H1 (cell line): ENCODE data around the gene KRTAP3-2. TPM values are rescaled to one million over a fixed set of nuclear protein-coding genes. Genes with fewer than 3 reads are reported as not detected.

Experiments
- RAD21 ChIP-seq, 2 experiments: IDR thresholded peaks in 1 of 2; conservative IDR thresholded peaks in 1 of 2; 2 replicates each; pipeline ENCODE4 v1.6.1; 2011; ENCODE audit warnings: low read depth in 2 of 2, low read length in 2 of 2, improper control_type of control experiment in 1 of 2, inconsistent platforms in 1 of 2, mild to moderate bottlenecking in 1 of 2, moderate library complexity in 1 of 2
- polyA plus RNA-seq, 7 experiments: library from polyadenylated mRNA; depleted of rRNA in 3 of 7; stranded (reverse) in 5 of 7; unstranded in 2 of 7; fragments of >200 nt in 5 of 7; fragments of 200-250 nt in 2 of 7; gene quantifications; 1 replicate in 5 of 7; 2 replicates in 1 of 7; 4 replicates in 1 of 7; pipeline versions ENCODE4 v1.2.1 to v1.2.3, GENCODE V29; 2011 to 2013; ENCODE audit warnings: missing spikeins in 2 of 7, mixed read lengths in 2 of 7
- total RNA-seq: library from RNA; stranded (reverse); fragmentation: NEBNext Ultra II Directional; extraction: Animal tissue kit (Norgen Biotek cat#: 25700); gene quantifications from 2 replicates; pipeline ENCODE4 v1.2.1, GENCODE V29; 2021
- TF ChIP-seq, protein P1 (sequence below): IDR thresholded peaks from 2 replicates; pipeline ENCODE4 v1.6.1; 2012; ENCODE audit warnings: low read length, inconsistent platforms

The KRTAP3-2 gene
- total and polyA plus RNA-seq, 2 of the 8 experiments (the other 6 are each of a cell fraction or from before 2014, with no cell fraction given): not detected

GRCh38 chr17:41029633-41030245 is 30.0 kb upstream of the KRTAP3-2 start, which contains the start of gene KRTAP1-4 (continued):
- TF ChIP-seq RAD21 (IDR thresholded peaks at IDR 0.05 in 1 of 2, conservative IDR thresholded peaks at IDR 0.05 in 1 of 2; ENCODE audit: low read depth in 2 of 2, low read length in 2 of 2): no peak
- TF ChIP-seq, protein P1, sequence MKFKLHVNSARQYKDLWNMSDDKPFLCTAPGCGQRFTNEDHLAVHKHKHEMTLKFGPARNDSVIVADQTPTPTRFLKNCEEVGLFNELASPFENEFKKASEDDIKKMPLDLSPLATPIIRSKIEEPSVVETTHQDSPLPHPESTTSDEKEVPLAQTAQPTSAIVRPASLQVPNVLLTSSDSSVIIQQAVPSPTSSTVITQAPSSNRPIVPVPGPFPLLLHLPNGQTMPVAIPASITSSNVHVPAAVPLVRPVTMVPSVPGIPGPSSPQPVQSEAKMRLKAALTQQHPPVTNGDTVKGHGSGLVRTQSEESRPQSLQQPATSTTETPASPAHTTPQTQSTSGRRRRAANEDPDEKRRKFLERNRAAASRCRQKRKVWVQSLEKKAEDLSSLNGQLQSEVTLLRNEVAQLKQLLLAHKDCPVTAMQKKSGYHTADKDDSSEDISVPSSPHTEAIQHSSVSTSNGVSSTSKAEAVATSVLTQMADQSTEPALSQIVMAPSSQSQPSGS: no peak
- TF ChIP-seq, all 59 proteins: peak for 0
